GM23338 (cell line): ENCODE data around the gene SUPT7L. TPM values are rescaled to one million over a fixed set of nuclear protein-coding genes. Genes with fewer than 3 reads are reported as not detected.

ENCODE experiments used
- ATAC-seq: fragments of 200-7000 bp; cut with Tn5 transposase; 3 replicates; pipeline ENCODE4 v1.9.1; 2020
- DNase-seq: peaks from one replicate; pipeline ENCODE4 v3.0.0-alpha.2; 2015; ENCODE audit warnings: low spot score
- H2AFZ ChIP-seq: fragments of 200-600 bp; sonication (generic); 2 replicates; pipeline ENCODE4 v1.8.0; 2016; ENCODE audit warnings: antibody characterized with exemption, mild to moderate bottlenecking, moderate library complexity
- H3F3A ChIP-seq: fragments of 200-600 bp; sonication (generic); replicated peaks from 2 replicates; pipeline ENCODE4 v1.8.0; 2017; ENCODE audit warnings: antibody characterized with exemption, mixed run types, low read depth
- H3K27ac ChIP-seq: fragments of 200-600 bp; sonication (generic); 2 replicates; pipeline ENCODE4 v1.6.1; 2016; ENCODE audit warnings: low read depth
- H3K27me3 ChIP-seq: fragments of 200-600 bp; sonication (generic); 2 replicates; pipeline ENCODE4 v1.8.0; 2016; ENCODE audit warnings: mild to moderate bottlenecking, mixed run types, moderate library complexity; ENCODE audit not compliant: insufficient read depth
- H3K36me3 ChIP-seq: fragments of 200-600 bp; sonication (generic); 2 replicates; pipeline ENCODE4 v1.8.0; 2016; ENCODE audit warnings: mild to moderate bottlenecking; ENCODE audit not compliant: insufficient read depth
- H3K4me1 ChIP-seq: fragments of 200-600 bp; sonication (generic); 2 replicates; pipeline ENCODE4 v1.8.0; 2016; ENCODE audit warnings: mild to moderate bottlenecking, moderate library complexity; ENCODE audit not compliant: insufficient read depth
- H3K4me2 ChIP-seq: fragments of 200-600 bp; sonication (generic); 2 replicates; pipeline ENCODE4 v1.7.1; 2017; ENCODE audit warnings: mixed run types
- H3K4me3 ChIP-seq: fragments of 200-600 bp; sonication (generic); 2 replicates; pipeline ENCODE4 v1.6.1; 2016; ENCODE audit warnings: mixed run types
- H3K79me2 ChIP-seq: fragments of 200-600 bp; sonication (generic); replicated peaks from 2 replicates; pipeline ENCODE4 v1.8.0; 2017; ENCODE audit warnings: mild to moderate bottlenecking; ENCODE audit not compliant: insufficient read depth
- H3K9me2 ChIP-seq: fragments of 200-600 bp; sonication (generic); 2 replicates; pipeline ENCODE4 v1.8.0; 2017; ENCODE audit not compliant: insufficient read depth
- H4K20me1 ChIP-seq: fragments of 200-600 bp; sonication (generic); replicated peaks from 2 replicates; pipeline ENCODE4 v1.8.0; 2017; ENCODE audit warnings: mild to moderate bottlenecking; ENCODE audit not compliant: insufficient read depth
- H3K27ac Mint-ChIP-seq: 2 replicates; pipeline ENCODE4 v1.8.0; 2020; ENCODE audit warnings: inconsistent platforms, mild to moderate bottlenecking, moderate library complexity, mixed read lengths
- H3K27me3 Mint-ChIP-seq: 3 replicates; pipeline ENCODE4 v1.8.0; 2022; ENCODE audit warnings: low read depth, mild to moderate bottlenecking, moderate library complexity, mixed read lengths, inconsistent platforms; ENCODE audit not compliant: insufficient read depth, poor library complexity
- H3K36me3 Mint-ChIP-seq: 3 replicates; pipeline ENCODE4 v1.8.0; 2021; ENCODE audit warnings: low read depth, mild to moderate bottlenecking, inconsistent platforms, moderate library complexity, mixed read lengths
- H3K4me1 Mint-ChIP-seq: 3 replicates; pipeline ENCODE4 v1.8.0; 2020; ENCODE audit warnings: mild to moderate bottlenecking, inconsistent platforms, mixed read lengths
- H3K4me3 Mint-ChIP-seq: 3 replicates; pipeline ENCODE4 v1.8.0; 2021; ENCODE audit warnings: moderate library complexity, mild to moderate bottlenecking, inconsistent platforms, mixed read lengths
- H3K9me3 Mint-ChIP-seq: 3 replicates; pipeline ENCODE4 v1.8.0; 2020; ENCODE audit warnings: moderate library complexity, mild to moderate bottlenecking, inconsistent platforms, mixed read lengths
- CTCF ChIP-seq, 2 experiments: fragments of 200-600 bp in 1 of 2; sonication (generic) in 1 of 2; conservative IDR thresholded peaks; 2 replicates each; pipeline versions ENCODE4 v1.5.1 to v1.6.1; 2016 to 2017; ENCODE audit warnings: antibody characterized with exemption in 2 of 2, low read depth in 2 of 2, mild to moderate bottlenecking in 2 of 2, moderate library complexity in 1 of 2
- ETS1 ChIP-seq: IDR thresholded peaks from 2 replicates; pipeline ENCODE4 v1.6.1; 2016; ENCODE audit warnings: antibody characterized with exemption
- EZH2 ChIP-seq: fragments of 200-600 bp; sonication (generic); IDR thresholded peaks from one replicate; pipeline ENCODE4 v1.8.0; 2017; ENCODE audit warnings: antibody characterized with exemption, mild to moderate bottlenecking, low read depth; ENCODE audit not compliant: unreplicated experiment
- JUNB ChIP-seq: IDR thresholded peaks from one replicate; pipeline ENCODE4 v1.6.1; 2016; ENCODE audit warnings: antibody characterized with exemption; ENCODE audit not compliant: unreplicated experiment
- NANOG ChIP-seq: IDR thresholded peaks from 2 replicates; pipeline ENCODE4 v1.6.1; 2016; ENCODE audit warnings: antibody characterized with exemption, borderline replicate concordance
- POLR2AphosphoS5 ChIP-seq: IDR thresholded peaks from 2 replicates; pipeline ENCODE4 v1.6.1; 2016; ENCODE audit warnings: antibody characterized with exemption, low read depth
- REST ChIP-seq: IDR thresholded peaks from one replicate; pipeline ENCODE4 v1.6.1; 2018; ENCODE audit warnings: antibody characterized with exemption; ENCODE audit not compliant: unreplicated experiment
- STAT1 ChIP-seq: IDR thresholded peaks from one replicate; pipeline ENCODE4 v1.6.1; 2016; ENCODE audit warnings: antibody characterized with exemption; ENCODE audit not compliant: unreplicated experiment
- ZNF114 ChIP-seq: fragments of 250-450 bp; sonication (Bioruptor Pico); IDR thresholded peaks from 2 replicates; pipeline ENCODE4 v1.5.0; 2020; ENCODE audit warnings: mild to moderate bottlenecking, moderate library complexity
- ZNF331 ChIP-seq: fragments of 250-450 bp; sonication (Bioruptor Pico); IDR thresholded peaks from 2 replicates; pipeline ENCODE4 v1.5.0; 2020; ENCODE audit warnings: low read depth, mild to moderate bottlenecking, moderate library complexity
- polyA plus RNA-seq: library from polyadenylated mRNA; unstranded; fragments of >200 nt; fragmentation: Nextera tagmentation; extraction: Ambion mirVana; gene quantifications from 2 replicates; pipeline ENCODE4 v1.2.1, GENCODE V29; 2016
- total RNA-seq: library from RNA; depleted of rRNA; stranded (reverse); fragments of >200 nt; shearing (Covaris generic); gene quantifications from 2 replicates; pipeline ENCODE4 v1.2.3, GENCODE V29; 2014

The SUPT7L gene
- total and polyA plus RNA-seq, 2 experiments from 2014 or later = 13.7 to 16.5 TPM

- no peak for TF ChIP-seq REST
- no peak for TF ChIP-seq POLR2AphosphoS5
- TF ChIP-seq CTCF (conservative IDR thresholded peaks at IDR 0.05; ENCODE audit: low read depth in 2 of 2) = no peak
- TF ChIP-seq NANOG = no peak
- no peak for TF ChIP-seq ETS1
- no peak for TF ChIP-seq ZNF331 (CRISPR knock-in tag)
- TF ChIP-seq EZH2 = no peak
- TF ChIP-seq STAT1 = no peak
These were observed 18.4 kb upstream of the SUPT7L start (continued) for GRCh38 chr2:27681841-27682240.

GRCh38 chr2:27680571-27680970, 17.2 kb upstream of the SUPT7L start:
- H3K36me3 Mint-ChIP-seq = peaks cover 24% of the 10 kb centered on the region
- no peak overlapping the region for H3K27ac Mint-ChIP-seq
- H3K4me2 ChIP-seq = no peak overlapping the region
- H3K9me2 ChIP-seq = no peaks in the 10 kb centered on the region
- DNase-seq (no peak), ATAC-seq (no peak)
- H3F3A ChIP-seq = no peaks in the 10 kb centered on the region
- TF ChIP-seq POLR2AphosphoS5 (no peak), JUNB (no peak), ZNF114 (CRISPR knock-in tag) (no peak)
- H3K27me3 ChIP-seq = no peaks in the 10 kb centered on the region
- H4K20me1 ChIP-seq = no peaks in the 10 kb centered on the region
- no peak overlapping the region for H3K27ac ChIP-seq
- peaks cover 6% of the 10 kb centered on the region for H3K27me3 Mint-ChIP-seq
- H3K36me3 ChIP-seq = peaks cover 18% of the 10 kb centered on the region; the same call in 1 of the 2 replicates
- H3K4me1 Mint-ChIP-seq = no peaks in the 10 kb centered on the region
- H3K4me3 Mint-ChIP-seq = no peak overlapping the region
- H2AFZ ChIP-seq = no peak overlapping the region
- H3K9me3 Mint-ChIP-seq = no peaks in the 10 kb centered on the region
- H3K4me3 ChIP-seq = no peak overlapping the region
- no peaks in the 10 kb centered on the region for H3K79me2 ChIP-seq
- no peaks in the 10 kb centered on the region for H3K4me1 ChIP-seq
